Pons (tissue), 1 donor: ENCODE results near the gene SCYGR4.
A peak's percentile ranks its signal among the peaks of the same experiment; 100 is the strongest.
"Not testable (repeated sequence)": the region's sequence is repeated elsewhere in the genome, so short reads cannot be mapped to it uniquely, and the experiment has no call there.

Experiments used
- DNase-seq: peaks from one replicate; pipeline ENCODE4 v3.0.0-alpha.2; 2016; ENCODE audit warnings: low spot score

Gene SCYGR4

GRCh38 chr2:227617316-227618230 lies at the start of gene SCYGR4:
Gene SCYGR4 (plus strand): TSS chr2:227617498. CDS start chr2:227617498, 0 bp downstream.
- DNase-seq: no peak

GRCh38 chr2:227568852-227569169 lies 48.5 kb upstream of the SCYGR4 start:
- no peak for DNase-seq

GRCh38 chr2:227570615-227571014 lies 46.7 kb upstream of the SCYGR4 start:
- DNase-seq: no peak

- DNase-seq: no peak
Measured at GRCh38 chr2:227576110-227576509, 41.2 kb upstream of the SCYGR4 start.

GRCh38 chr2:227576812-227577211 lies 40.5 kb upstream of the SCYGR4 start:
- DNase-seq: no peak

GRCh38 chr2:227577555-227577954 lies 39.7 kb upstream of the SCYGR4 start:
- DNase-seq: no peak

- no peak for DNase-seq
Measured at GRCh38 chr2:227578642-227579041, 38.7 kb upstream of the SCYGR4 start.

- DNase-seq: no peak
Measured at GRCh38 chr2:227579791-227580190, 37.5 kb upstream of the SCYGR4 start.

- DNase-seq: no peak
Measured at GRCh38 chr2:227582369-227582768, 34.9 kb upstream of the SCYGR4 start.

- no peak for DNase-seq
Measured at GRCh38 chr2:227592694-227593387, 24.5 kb upstream of the SCYGR4 start.

- no peak for DNase-seq
Measured at GRCh38 chr2:227595797-227596196, 21.5 kb upstream of the SCYGR4 start.

- DNase-seq: no peak
Measured at GRCh38 chr2:227597036-227597435, 20.3 kb upstream of the SCYGR4 start.

- no peak for DNase-seq
Measured at GRCh38 chr2:227597998-227598397, 19.3 kb upstream of the SCYGR4 start.

GRCh38 chr2:227598835-227599503 lies 18.3 kb upstream of the SCYGR4 start, which contains the start of gene SCYGR2:
Gene SCYGR2 (plus strand): TSS chr2:227598893. CDS start chr2:227598893, 0 bp downstream.
- not testable (repeated sequence) for DNase-seq

GRCh38 chr2:227602358-227602757 lies 14.9 kb upstream of the SCYGR4 start:
- no peak for DNase-seq

GRCh38 chr2:227606476-227606875 lies 10.8 kb upstream of the SCYGR4 start:
- no peak for DNase-seq

GRCh38 chr2:227607941-227608340 lies 9.4 kb upstream of the SCYGR4 start:
- DNase-seq: no peak

- peak; percentile 73 for DNase-seq
Measured at GRCh38 chr2:227608561-227609338, 8.5 kb upstream of the SCYGR4 start.

GRCh38 chr2:227610123-227610522 lies 7.2 kb upstream of the SCYGR4 start:
- no peak for DNase-seq

- DNase-seq: no peak
Measured at GRCh38 chr2:227612546-227613271, 4.6 kb upstream of the SCYGR4 start.

- no peak for DNase-seq
Measured at GRCh38 chr2:227613272-227613660, 4.0 kb upstream of the SCYGR4 start.
